Effector memory CD4-positive, alpha-beta T cell (primary cell): ENCODE data around the gene PLEKHG5.

Source experiments
- DNase-seq, 3 donors: peaks; one replicate each; pipeline ENCODE4 v3.0.0-alpha.2; 2020
- H3K27ac ChIP-seq: 2 replicates; pipeline ENCODE4 v1.7.0; 2013; ENCODE audit warnings: mild to moderate bottlenecking, low read length, moderate library complexity; ENCODE audit not compliant: insufficient read depth, poor library complexity, severe bottlenecking
- H3K27me3 ChIP-seq: replicated peaks from 2 replicates; pipeline ENCODE4 v1.7.0; 2013; ENCODE audit warnings: mild to moderate bottlenecking, low read length; ENCODE audit not compliant: insufficient read depth, control insufficient read depth, poor library complexity, severe bottlenecking
- H3K36me3 ChIP-seq: 2 replicates; pipeline ENCODE4 v1.7.0; 2013; ENCODE audit warnings: mild to moderate bottlenecking, low read length, moderate library complexity; ENCODE audit not compliant: control insufficient read depth, insufficient read depth
- H3K4me1 ChIP-seq: 2 replicates; pipeline ENCODE4 v1.7.0; 2013; ENCODE audit warnings: low read length, mild to moderate bottlenecking; ENCODE audit not compliant: control insufficient read depth, insufficient read depth, poor library complexity, severe bottlenecking
- H3K4me3 ChIP-seq: 2 replicates; pipeline ENCODE4 v1.7.0; 2013; ENCODE audit warnings: low read length, low read depth, mild to moderate bottlenecking; ENCODE audit not compliant: insufficient read depth, poor library complexity, severe bottlenecking
- H3K9me3 ChIP-seq: 2 replicates; pipeline ENCODE4 v1.7.0; 2013; ENCODE audit warnings: mild to moderate bottlenecking, low read length, moderate library complexity; ENCODE audit not compliant: control insufficient read depth

Gene PLEKHG5

GRCh38 chr1:6465461-6466005 is 25.9 kb downstream of the PLEKHG5 start:
- Histone ChIP-seq H3K27me3 (no peaks in the 10 kb centered on the region), H3K4me1 (peaks cover 61% of the 10 kb centered on the region), H3K4me3 (peak overlapping the region; percentile 88), H3K9me3 (no peaks in the 10 kb centered on the region), H3K27ac (peak overlapping the region; percentile 99), H3K36me3 (peaks cover 27% of the 10 kb centered on the region)
- DNase-seq: peak; percentile 34 to 36 (median 34)

- H3K27ac ChIP-seq: peak overlapping the region; percentile 99
- no peaks in the 10 kb centered on the region for H3K9me3 ChIP-seq
- no peak for DNase-seq
- H3K4me1 ChIP-seq: peaks cover 64% of the 10 kb centered on the region
- H3K36me3 ChIP-seq: peaks cover 27% of the 10 kb centered on the region
- peak overlapping the region; percentile 88 for H3K4me3 ChIP-seq
- H3K27me3 ChIP-seq: no peaks in the 10 kb centered on the region
Observed at GRCh38 chr1:6464915-6465314, 26.6 kb downstream of the PLEKHG5 start.

GRCh38 chr1:6464514-6464836 is 27.0 kb downstream of the PLEKHG5 start:
- Histone ChIP-seq H3K4me1 (peaks cover 69% of the 10 kb centered on the region), H3K27me3 (no peaks in the 10 kb centered on the region), H3K36me3 (peaks cover 27% of the 10 kb centered on the region), H3K4me3 (peak overlapping the region; percentile 88), H3K27ac (peak overlapping the region; percentile 99), H3K9me3 (no peaks in the 10 kb centered on the region)
- DNase-seq: peak; percentile 35 to 43 (median 39)

- peak overlapping the region; percentile 96 for H3K27ac ChIP-seq
Observed at GRCh38 chr1:6463120-6463412, 28.4 kb downstream of the PLEKHG5 start.

GRCh38 chr1:6462412-6463119 is 28.9 kb downstream of the PLEKHG5 start:
- H3K4me1 ChIP-seq: peaks cover 73% of the 10 kb centered on the region
- H3K36me3 ChIP-seq: peaks cover 27% of the 10 kb centered on the region
- no peak for DNase-seq
- H3K27ac ChIP-seq: peak overlapping the region; percentile 96
- no peak overlapping the region for H3K4me3 ChIP-seq
- no peaks in the 10 kb centered on the region for H3K27me3 ChIP-seq
- H3K9me3 ChIP-seq: no peaks in the 10 kb centered on the region

More at GRCh38 chr1:6463120-6463412, 28.4 kb downstream of the PLEKHG5 start:
- Histone ChIP-seq H3K4me1 (peaks cover 73% of the 10 kb centered on the region), H3K4me3 (no peak overlapping the region), H3K27me3 (no peaks in the 10 kb centered on the region), H3K9me3 (no peaks in the 10 kb centered on the region), H3K36me3 (peaks cover 27% of the 10 kb centered on the region)
- DNase-seq: no peak

- no peaks in the 10 kb centered on the region for H3K27me3 ChIP-seq
- DNase-seq: no peak
- H3K27ac ChIP-seq: peak overlapping the region; percentile 96
- no peak overlapping the region for H3K4me3 ChIP-seq
- no peaks in the 10 kb centered on the region for H3K9me3 ChIP-seq
- H3K36me3 ChIP-seq: peaks cover 27% of the 10 kb centered on the region
- H3K4me1 ChIP-seq: peaks cover 66% of the 10 kb centered on the region
Observed at GRCh38 chr1:6461538-6462411, 29.7 kb downstream of the PLEKHG5 start.

- no peaks in the 10 kb centered on the region for H3K9me3 ChIP-seq
- H3K4me1 ChIP-seq: peaks cover 59% of the 10 kb centered on the region
- no peak for DNase-seq
- peaks cover 27% of the 10 kb centered on the region for H3K36me3 ChIP-seq
- H3K27me3 ChIP-seq: no peaks in the 10 kb centered on the region
- H3K4me3 ChIP-seq: peak overlapping the region; percentile 43
- H3K27ac ChIP-seq: peak overlapping the region; percentile 96
Observed at GRCh38 chr1:6461051-6461530, 30.4 kb downstream of the PLEKHG5 start.

- H3K27me3 ChIP-seq: no peaks in the 10 kb centered on the region
- peaks cover 27% of the 10 kb centered on the region for H3K36me3 ChIP-seq
- peaks cover 58% of the 10 kb centered on the region for H3K4me1 ChIP-seq
- peak; percentile 94 to 97 (median 95) for DNase-seq
- H3K4me3 ChIP-seq: peak overlapping the region; percentile 49
- no peaks in the 10 kb centered on the region for H3K9me3 ChIP-seq
- peak overlapping the region; percentile 96 for H3K27ac ChIP-seq
Observed at GRCh38 chr1:6460301-6461050, 31.0 kb downstream of the PLEKHG5 start.

- Histone ChIP-seq H3K27me3 (no peaks in the 10 kb centered on the region), H3K9me3 (no peaks in the 10 kb centered on the region), H3K27ac (peak overlapping the region; percentile 96), H3K4me3 (peak overlapping the region; percentile 49), H3K4me1 (peaks cover 55% of the 10 kb centered on the region), H3K36me3 (peaks cover 27% of the 10 kb centered on the region)
- peak; percentile 66 to 72 (median 67) for DNase-seq
Observed at GRCh38 chr1:6459850-6460265, 31.6 kb downstream of the PLEKHG5 start.
